MCF 10A (cell line): ENCODE results near the gene METTL18. TPM values are rescaled to one million over a fixed set of nuclear protein-coding genes. Genes with fewer than 3 reads are reported as not detected.

Experiments
- BruUV-seq: library from RNA; stranded (reverse); fragments of 400-500 nt; replicated peaks from 2 replicates; lab custom pipeline; 2021; lab: Mats Ljungman, UMichigan
- CTCF ChIA-PET: fragments of 300-600 bp; sonication (Branson Sonifier 250); formaldehyde crosslinking; extraction: SDS; loops from one replicate; lab custom pipeline; 2021; ENCODE audit warnings: antibody characterized with exemption, inconsistent platforms; lab: Yijun Ruan, JAX
- POLR2A ChIA-PET: fragments of 300-600, 350-650 bp; sonication (Branson Sonifier 250); formaldehyde crosslinking; extraction: SDS; loops from one replicate; lab custom pipeline; 2020; ENCODE audit warnings: antibody characterized with exemption, inconsistent platforms; lab: Yijun Ruan, JAX
- DNase-seq: peaks from one replicate; pipeline ENCODE4 v3.0.0-alpha.2; 2018; ENCODE audit not compliant: unreplicated experiment
- H3K27ac Mint-ChIP-seq: one replicate; pipeline ENCODE4 v1.8.0; 2022; ENCODE audit warnings: mild to moderate bottlenecking, low read depth, mixed read lengths; ENCODE audit not compliant: unreplicated experiment
- H3K27me3 Mint-ChIP-seq: one replicate; pipeline ENCODE4 v1.8.0; 2022; ENCODE audit warnings: mixed read lengths; ENCODE audit not compliant: insufficient read depth, unreplicated experiment
- H3K36me3 Mint-ChIP-seq: one replicate; pipeline ENCODE4 v1.8.0; 2022; ENCODE audit warnings: mild to moderate bottlenecking, moderate library complexity, mixed read lengths; ENCODE audit not compliant: insufficient read depth, unreplicated experiment
- H3K4me1 Mint-ChIP-seq: one replicate; pipeline ENCODE4 v1.8.0; 2022; ENCODE audit warnings: mixed read lengths; ENCODE audit not compliant: insufficient read depth, unreplicated experiment
- H3K4me3 Mint-ChIP-seq: one replicate; pipeline ENCODE4 v1.8.0; 2022; ENCODE audit warnings: mild to moderate bottlenecking, moderate library complexity, mixed read lengths; ENCODE audit not compliant: unreplicated experiment
- H3K9me3 Mint-ChIP-seq: one replicate; pipeline ENCODE4 v1.8.0; 2022; ENCODE audit warnings: mixed read lengths; ENCODE audit not compliant: unreplicated experiment
- intact Hi-C: fragments of 100-400 bp; cut with micrococcal nuclease; formaldehyde crosslinking; loops from 2 replicates; pipeline ENCODE4 v1.14.1; 2022
- total RNA-seq: library from RNA; stranded (reverse); gene quantifications from 2 replicates; pipeline ENCODE4 v1.2.3, GENCODE V29; 2022
- TF ChIP-seq, protein P1 (sequence below): fragments of 200-600 bp; IDR thresholded peaks from one replicate; pipeline ENCODE4 v1.8.0; 2022; ENCODE audit warnings: antibody characterized with exemption, mild to moderate bottlenecking; ENCODE audit not compliant: unreplicated experiment

The METTL18 gene
- total RNA-seq, 1 experiment from 2014 or later: 2.8 TPM

DNA sequence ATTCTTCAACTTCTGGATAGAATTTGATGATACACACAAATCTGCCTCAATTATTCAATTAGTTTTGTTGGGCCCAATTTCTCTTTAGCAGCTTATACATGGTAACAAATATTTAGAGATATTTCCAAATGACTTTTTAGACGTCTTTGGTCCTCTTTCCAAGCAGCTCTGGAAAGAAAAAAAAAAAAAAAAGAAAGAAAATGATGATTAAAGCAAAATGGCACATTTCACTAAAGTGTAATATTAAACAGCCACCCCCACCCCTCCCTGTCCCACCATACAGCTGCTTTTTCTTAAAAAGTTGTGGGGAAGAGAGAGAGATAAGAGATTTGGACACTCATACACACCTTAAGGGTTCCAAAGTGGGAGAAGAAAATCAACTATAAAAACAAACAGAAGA lies 977 bp downstream of the METTL18 start:
- H3K4me3 Mint-ChIP-seq: peak overlapping the region; percentile 100
- H3K27ac Mint-ChIP-seq: peak overlapping the region; percentile 99
- H3K9me3 Mint-ChIP-seq: no peaks in the 10 kb centered on the region
- no TSS peak for BruUV-seq
- peaks cover 13% of the 10 kb centered on the region for H3K36me3 Mint-ChIP-seq
- ChIA-PET POLR2A (interaction anchor here (0.6 to 6.0 kb wide), 14 partner anchors 9 to 426 kb away, joined by 3 to 65 read pairs (median 5); partner anchors contain the start of genes BLZF1, NME7, SCYL3 and SLC19A2), CTCF (interaction anchor here (0.6 to 3.7 kb wide), 25 partner anchors 10 to 1191 kb away, joined by 3 to 34 read pairs (median 3); partner anchors contain the start of gene F5)
- H3K27me3 Mint-ChIP-seq: no peaks in the 10 kb centered on the region
- TF ChIP-seq, protein P1, sequence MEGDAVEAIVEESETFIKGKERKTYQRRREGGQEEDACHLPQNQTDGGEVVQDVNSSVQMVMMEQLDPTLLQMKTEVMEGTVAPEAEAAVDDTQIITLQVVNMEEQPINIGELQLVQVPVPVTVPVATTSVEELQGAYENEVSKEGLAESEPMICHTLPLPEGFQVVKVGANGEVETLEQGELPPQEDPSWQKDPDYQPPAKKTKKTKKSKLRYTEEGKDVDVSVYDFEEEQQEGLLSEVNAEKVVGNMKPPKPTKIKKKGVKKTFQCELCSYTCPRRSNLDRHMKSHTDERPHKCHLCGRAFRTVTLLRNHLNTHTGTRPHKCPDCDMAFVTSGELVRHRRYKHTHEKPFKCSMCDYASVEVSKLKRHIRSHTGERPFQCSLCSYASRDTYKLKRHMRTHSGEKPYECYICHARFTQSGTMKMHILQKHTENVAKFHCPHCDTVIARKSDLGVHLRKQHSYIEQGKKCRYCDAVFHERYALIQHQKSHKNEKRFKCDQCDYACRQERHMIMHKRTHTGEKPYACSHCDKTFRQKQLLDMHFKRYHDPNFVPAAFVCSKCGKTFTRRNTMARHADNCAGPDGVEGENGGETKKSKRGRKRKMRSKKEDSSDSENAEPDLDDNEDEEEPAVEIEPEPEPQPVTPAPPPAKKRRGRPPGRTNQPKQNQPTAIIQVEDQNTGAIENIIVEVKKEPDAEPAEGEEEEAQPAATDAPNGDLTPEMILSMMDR: no peak
- no peak for DNase-seq
- H3K4me1 Mint-ChIP-seq: peaks cover 10% of the 10 kb centered on the region
- intact Hi-C loops: loop anchor here (2.0 to 10.0 kb wide), 2 partner anchors 99 to 429 kb away; partner anchors contain the start of genes BLZF1, NME7 and SCYL3

DNA sequence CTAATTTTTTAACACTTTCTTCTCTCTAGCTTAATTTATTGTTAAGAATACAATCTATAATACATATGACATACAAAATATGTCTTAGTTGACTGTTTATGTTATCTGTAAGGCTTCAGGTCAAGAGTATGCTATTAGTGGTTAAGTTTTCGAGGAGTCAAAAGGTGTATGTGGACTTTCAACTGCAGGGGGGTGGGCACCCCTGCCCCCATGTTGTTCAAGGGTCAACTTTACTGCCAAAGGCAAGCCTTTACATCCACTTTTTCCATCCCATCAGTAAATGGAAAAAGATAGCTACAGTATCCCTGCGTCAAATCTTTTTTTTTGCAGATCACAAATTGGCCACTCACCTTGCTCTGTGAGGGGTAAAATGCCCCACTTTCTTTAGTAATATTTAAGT lies 6.3 kb downstream of the METTL18 start:
- no peak overlapping the region for H3K4me3 Mint-ChIP-seq
- intact Hi-C loops: no loop called here
- no TSS peak for BruUV-seq
- H3K36me3 Mint-ChIP-seq: peaks cover 7% of the 10 kb centered on the region
- CTCF ChIA-PET: interaction anchor here (0.9 to 2.5 kb wide), 2 partner anchors 21 to 186 kb away, joined by 3 to 6 read pairs; no protein-coding TSS in a partner anchor
- peaks cover 40% of the 10 kb centered on the region for H3K27me3 Mint-ChIP-seq
- TF ChIP-seq, protein P1: no peak
- POLR2A ChIA-PET: no interaction called here
- no peaks in the 10 kb centered on the region for H3K9me3 Mint-ChIP-seq
- no peak for DNase-seq
- H3K4me1 Mint-ChIP-seq: no peaks in the 10 kb centered on the region
- no peak overlapping the region for H3K27ac Mint-ChIP-seq

- Mint-ChIP-seq H3K4me3 (no peak overlapping the region), H3K27ac (no peak overlapping the region), H3K4me1 (peaks cover 4% of the 10 kb centered on the region), H3K36me3 (peaks cover 3% of the 10 kb centered on the region), H3K9me3 (no peaks in the 10 kb centered on the region), H3K27me3 (peaks cover 40% of the 10 kb centered on the region)
- ChIA-PET POLR2A (no interaction called here), CTCF (interaction anchor here (0.6 kb wide), 1 partner anchor 1093 kb away, joined by 5 read pairs; no protein-coding TSS in a partner anchor)
- intact Hi-C loops: no loop called here
- no TSS peak for BruUV-seq
- TF ChIP-seq, protein P1: no peak
- no peak for DNase-seq
These were observed 7.7 kb downstream of the METTL18 start for GRCh38 chr1:169786974-169787373.

GRCh38 chr1:169785267-169785666 lies 9.4 kb downstream of the METTL18 start:
- TF ChIP-seq, protein P1: no peak
- intact Hi-C loops: no loop called here

More at GRCh38 chr1:169785267-169785666, 9.4 kb downstream of the METTL18 start:
- POLR2A ChIA-PET: interaction anchor here (2.1 kb wide), 1 partner anchor 10 kb away, joined by 8 read pairs; the partner anchor contains the start of gene METTL18
- CTCF ChIA-PET: interaction anchor here (1.4 kb wide), 1 partner anchor 10 kb away, joined by 5 read pairs; the partner anchor contains the start of gene METTL18
- Mint-ChIP-seq H3K9me3 (no peaks in the 10 kb centered on the region), H3K27me3 (peaks cover 40% of the 10 kb centered on the region), H3K36me3 (no peaks in the 10 kb centered on the region), H3K27ac (no peak overlapping the region), H3K4me1 (peaks cover 5% of the 10 kb centered on the region), H3K4me3 (no peak overlapping the region)
- no TSS peak for BruUV-seq
- DNase-seq: no peak
